ENCODE results near the gene PRPF40B. TPM values are rescaled to one million over a fixed set of nuclear protein-coding genes. Genes with fewer than 3 reads are reported as not detected.

PRPF40B gene
- total and polyA plus RNA-seq, 2 of the 13 experiments (the other 11 are each of a cell fraction or from before 2014, with no cell fraction given) = 5.0 to 7.8 TPM

GRCh38 chr12:49641748-49642369, 18.5 kb downstream of the PRPF40B start (continued):
- TF ChIP-seq SOX13 (IDR thresholded peaks at IDR 0.05) = no peak
- TF ChIP-seq SOX13 (CRISPR knock-in tag; conservative IDR thresholded peaks at IDR 0.05 in 1 of 2, IDR thresholded peaks at IDR 0.05 in 1 of 2) = no peak

- FAIRE-seq (peak; percentile 30), DNase-seq (ENCODE audit: low spot score) (peak; percentile 86), ATAC-seq (peak; percentile 97)
- POLR2A ChIA-PET = interaction anchor here (1.0 to 1.9 kb wide), 4 partner anchors 19 to 185 kb away, joined by 3 to 15 read pairs (median 4); partner anchors contain the start of genes NCKAP5L, PRPF40B and TMBIM6
- H3K36me3 ChIP-seq (replicated peaks in 1 of 2; ENCODE audit: control insufficient read depth in 1 of 2, insufficient read depth in 2 of 2, low read length in 2 of 2) = peaks cover 0 to 1% of the 10 kb centered on the region in 2 experiments; a peak in 2 of 5 replicates
- peak overlapping the region in 1 of 3 experiments; percentile 13; a peak in 1 of 6 replicates for H3K4me3 ChIP-seq (replicated peaks in 1 of 3; ENCODE audit: insufficient read depth in 1 of 3, low read depth in 2 of 3, low read length in 3 of 3)
- CTCF ChIA-PET (ENCODE audit: low intra/inter-chr PET ratio, low total read pairs) = no interaction called here
- no TSS peak for BruUV-seq (replicated peaks)
- H3K9me3 ChIP-seq (ENCODE audit: low read length) = no peaks in the 10 kb centered on the region
- intact Hi-C loops (cut with micrococcal nuclease; ENCODE audit: unreplicated experiment) (no loop called here), in situ Hi-C loops (cut with HindIII; ENCODE audit: extremely low pct_ligation_motif_present, low pct_unique_long_range_greater_than_20kb) (loop anchor here (5.0 kb wide), 1 partner anchor 65 kb away; the partner anchor contains the start of gene FMNL3)
- peak overlapping the region; percentile 61 for H2AFZ ChIP-seq (ENCODE audit: low read length)
- H3K9ac ChIP-seq (ENCODE audit: insufficient read depth, low read depth, low read length) = peak overlapping the region; percentile 75
- H4K20me1 ChIP-seq (ENCODE audit: insufficient read depth, low read length) = no peaks in the 10 kb centered on the region
- no peaks in the 10 kb centered on the region for H3K79me2 ChIP-seq (ENCODE audit: insufficient read depth, low read length)
- 100% methylated on average over 1 of the region's 11 CpGs for WGBS (ENCODE audit: low lambda C conversion rate)
- H3K4me2 ChIP-seq (ENCODE audit: low read depth, low read length) = peak overlapping the region; percentile 53
- peaks cover 51% of the 10 kb centered on the region for H3K4me1 ChIP-seq (ENCODE audit: insufficient read depth, low read length)
- no peaks in the 10 kb centered on the region; a peak in 1 of 5 replicates for H3K27me3 ChIP-seq (ENCODE audit: control insufficient read depth in 1 of 2, insufficient read depth in 2 of 2, low read length in 2 of 2)
- H3K27ac ChIP-seq (ENCODE audit: extremely low read length, insufficient read depth, low read length) = peak overlapping the region; percentile 87
- TF ChIP-seq SSRP1 (CRISPR knock-in tag; IDR thresholded peaks at IDR 0.05) (no peak), SIX4 (CRISPR knock-in tag; IDR thresholded peaks at IDR 0.05) (0 out of 2 replicates have a peak, but pooled peaks have one; percentile 19), ZNF788 (CRISPR knock-in tag; IDR thresholded peaks at IDR 0.05; ENCODE audit: borderline replicate concordance) (peak; percentile 70; the same call in 1 of the 2 replicates), PAWR (CRISPR knock-in tag; IDR thresholded peaks at IDR 0.05; ENCODE audit: borderline replicate concordance) (no peak), ZNF496 (CRISPR knock-in tag; IDR thresholded peaks at IDR 0.05; ENCODE audit: insufficient replicate concordance) (no peak), HNF4G (IDR thresholded peaks at IDR 0.05; ENCODE audit: borderline replicate concordance, low read depth, low read length) (peak; percentile 58; the same call in 1 of the 2 replicates), HNF4G (CRISPR knock-in tag; IDR thresholded peaks at IDR 0.05; ENCODE audit: borderline replicate concordance, low read depth) (no peak; the same call in 1 of the 2 replicates), CBX2 (IDR thresholded peaks at IDR 0.05; ENCODE audit: low read depth, low read length) (no peak), CBX2 (CRISPR knock-in tag; IDR thresholded peaks at IDR 0.05; ENCODE audit: low read depth) (no peak), ZNF33B (CRISPR knock-in tag; IDR thresholded peaks at IDR 0.05) (no peak; the same call in 1 of the 2 replicates), RFX5 (IDR thresholded peaks at IDR 0.05; ENCODE audit: low read depth, low read length) (no peak), SCMH1 (CRISPR knock-in tag; IDR thresholded peaks at IDR 0.05; ENCODE audit: borderline replicate concordance) (no peak), HIC2 (CRISPR knock-in tag; IDR thresholded peaks at IDR 0.05; ENCODE audit: low read depth) (no peak; the same call in 1 of the 2 replicates), NAIF1 (CRISPR knock-in tag; IDR thresholded peaks at IDR 0.05; ENCODE audit: borderline replicate concordance) (no peak), SUZ12 (IDR thresholded peaks at IDR 0.05; ENCODE audit: low read depth, low read length) (no peak), HMGXB4 (CRISPR knock-in tag; IDR thresholded peaks at IDR 0.05; ENCODE audit: borderline replicate concordance in 1 of 2, low read depth in 1 of 2) (no peak), ZNF563 (CRISPR knock-in tag; IDR thresholded peaks at IDR 0.05) (no peak), ZMYM4 (CRISPR knock-in tag; IDR thresholded peaks at IDR 0.05) (no peak)
These were observed 19.0 kb downstream of the PRPF40B start for GRCh38 chr12:49642370-49642802.

All from HepG2 (cell line).